Left ventricle myocardium inferior (tissue), 1 donor: Measurements from ENCODE around the gene MED13L. TPM values are rescaled to one million over a fixed set of nuclear protein-coding genes. Genes with fewer than 3 reads are reported as not detected.

Source experiments
- DNase-seq: peaks from one replicate; pipeline ENCODE4 v3.0.0-alpha.2; 2020
- H3K27ac ChIP-seq: fragments of 200-600 bp; replicated peaks from 2 replicates; pipeline ENCODE4 v1.8.0; 2021
- H3K27me3 ChIP-seq: fragments of 200-600 bp; 2 replicates; pipeline ENCODE4 v1.8.0; 2021; ENCODE audit warnings: low read depth
- H3K36me3 ChIP-seq: fragments of 200-600 bp; 2 replicates; pipeline ENCODE4 v1.8.0; 2021
- H3K4me1 ChIP-seq: fragments of 200-600 bp; 2 replicates; pipeline ENCODE4 v1.8.0; 2021
- H3K4me3 ChIP-seq: fragments of 200-600 bp; 2 replicates; pipeline ENCODE4 v1.8.0; 2021; ENCODE audit warnings: mild to moderate bottlenecking, moderate library complexity
- H3K9me3 ChIP-seq: fragments of 200-600 bp; replicated peaks from 2 replicates; pipeline ENCODE4 v1.8.0; 2021
- intact Hi-C: fragments of 100-400 bp; cut with micrococcal nuclease; formaldehyde crosslinking; loops from one replicate; pipeline ENCODE4 v1.11.0; 2022
- total RNA-seq: library from RNA; stranded (reverse); fragmentation: NEBNext Ultra II Directional; extraction: Animal tissue kit (Norgen Biotek cat#: 25700); gene quantifications from one replicate; pipeline ENCODE4 v1.2.1, GENCODE V29; 2021
- TF ChIP-seq, protein P1 (sequence below): fragments of 200-600 bp; IDR thresholded peaks from 2 replicates; pipeline ENCODE4 v1.8.0; 2021; ENCODE audit warnings: antibody characterized with exemption, mild to moderate bottlenecking, borderline replicate concordance
- donor health status: DM: no; HTN: yes; CAD: no; lungs with severe emphysema.

Gene MED13L
- total RNA-seq, 1 donor from 2014 or later, result 55.0 TPM

- H3K4me3 ChIP-seq, result no peak overlapping the region
- DNase-seq, result no peak
- H3K36me3 ChIP-seq, result no peaks in the 10 kb centered on the region
- peaks cover 6% of the 10 kb centered on the region for H3K27me3 ChIP-seq
- H3K27ac ChIP-seq, result no peak overlapping the region
- no peaks in the 10 kb centered on the region for H3K9me3 ChIP-seq
- intact Hi-C loops, result no loop called here
- H3K4me1 ChIP-seq, result peaks cover 27% of the 10 kb centered on the region
- TF ChIP-seq, protein P1, sequence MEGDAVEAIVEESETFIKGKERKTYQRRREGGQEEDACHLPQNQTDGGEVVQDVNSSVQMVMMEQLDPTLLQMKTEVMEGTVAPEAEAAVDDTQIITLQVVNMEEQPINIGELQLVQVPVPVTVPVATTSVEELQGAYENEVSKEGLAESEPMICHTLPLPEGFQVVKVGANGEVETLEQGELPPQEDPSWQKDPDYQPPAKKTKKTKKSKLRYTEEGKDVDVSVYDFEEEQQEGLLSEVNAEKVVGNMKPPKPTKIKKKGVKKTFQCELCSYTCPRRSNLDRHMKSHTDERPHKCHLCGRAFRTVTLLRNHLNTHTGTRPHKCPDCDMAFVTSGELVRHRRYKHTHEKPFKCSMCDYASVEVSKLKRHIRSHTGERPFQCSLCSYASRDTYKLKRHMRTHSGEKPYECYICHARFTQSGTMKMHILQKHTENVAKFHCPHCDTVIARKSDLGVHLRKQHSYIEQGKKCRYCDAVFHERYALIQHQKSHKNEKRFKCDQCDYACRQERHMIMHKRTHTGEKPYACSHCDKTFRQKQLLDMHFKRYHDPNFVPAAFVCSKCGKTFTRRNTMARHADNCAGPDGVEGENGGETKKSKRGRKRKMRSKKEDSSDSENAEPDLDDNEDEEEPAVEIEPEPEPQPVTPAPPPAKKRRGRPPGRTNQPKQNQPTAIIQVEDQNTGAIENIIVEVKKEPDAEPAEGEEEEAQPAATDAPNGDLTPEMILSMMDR, result no peak
These were observed 39.6 kb upstream of the MED13L start for GRCh38 chr12:116317139-116317538.

GRCh38 chr12:116314477-116314876 is 37.0 kb upstream of the MED13L start:
- intact Hi-C loops, result no loop called here
- Histone ChIP-seq H3K4me3 (no peak overlapping the region), H3K27ac (no peak overlapping the region), H3K36me3 (no peaks in the 10 kb centered on the region), H3K4me1 (peaks cover 14% of the 10 kb centered on the region), H3K9me3 (peaks cover 10% of the 10 kb centered on the region), H3K27me3 (peaks cover 6% of the 10 kb centered on the region)
- DNase-seq, result no peak
- TF ChIP-seq, protein P1, result no peak

DNA sequence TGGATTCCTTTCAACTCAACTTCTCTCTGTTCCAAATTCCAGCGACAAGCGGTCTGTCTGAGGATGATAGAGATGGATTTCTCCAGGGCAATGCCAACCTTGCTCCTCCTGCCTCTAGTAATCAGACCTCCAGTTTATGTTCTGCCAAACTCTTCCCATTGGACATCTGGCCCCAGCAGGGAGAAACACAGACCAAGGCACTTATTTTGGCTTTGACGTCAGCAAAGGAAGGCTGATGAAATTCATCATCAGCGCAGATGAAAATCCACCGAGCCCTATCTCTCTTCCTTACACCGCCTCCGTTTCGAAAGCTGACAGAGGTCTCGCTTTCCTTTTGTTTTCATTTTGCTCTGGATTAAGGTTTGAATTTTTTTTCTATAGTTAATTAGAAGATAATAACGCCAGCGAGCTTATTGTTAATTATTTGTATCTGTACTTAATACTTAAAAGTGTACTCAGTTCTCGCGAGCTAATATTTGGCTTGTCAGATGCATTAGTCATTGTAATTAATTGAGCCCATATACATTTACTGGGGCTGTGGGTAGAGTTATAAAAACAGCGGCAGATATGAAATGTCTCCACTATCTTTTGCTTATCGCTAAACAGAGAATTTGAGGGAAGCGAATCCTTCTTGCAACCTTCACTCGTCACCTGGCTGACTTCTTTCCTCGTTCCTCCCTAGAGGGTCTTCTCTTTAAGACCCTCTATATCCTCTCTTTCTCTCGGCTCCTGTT is 35.9 kb upstream of the MED13L start:
- Histone ChIP-seq H3K27me3 (peaks cover 6% of the 10 kb centered on the region), H3K9me3 (peaks cover 17% of the 10 kb centered on the region), H3K4me1 (peaks cover 3% of the 10 kb centered on the region), H3K36me3 (no peaks in the 10 kb centered on the region), H3K27ac (no peak overlapping the region), H3K4me3 (no peak overlapping the region)
- intact Hi-C loops, result no loop called here
- DNase-seq, result no peak
- TF ChIP-seq, protein P1, result no peak

DNA sequence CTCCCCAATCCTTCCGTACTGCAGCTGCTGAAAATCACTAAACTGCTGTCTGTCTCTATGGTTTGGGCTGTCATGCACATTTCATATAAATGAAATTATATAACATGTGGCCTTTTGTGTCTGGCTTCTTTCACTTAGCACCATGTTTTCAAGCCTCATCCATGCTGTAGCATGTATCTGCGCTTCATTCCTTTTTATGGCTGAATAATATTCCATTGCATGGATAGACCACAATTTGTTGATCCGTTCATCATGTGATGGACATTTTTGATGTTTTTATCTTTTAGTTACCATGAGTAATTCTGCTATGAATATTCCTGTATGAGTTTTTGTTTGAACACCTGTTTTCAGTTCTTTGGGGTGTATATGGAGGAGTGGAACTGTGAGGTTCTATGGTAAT is 32.6 kb upstream of the MED13L start:
- H3K9me3 ChIP-seq, result peaks cover 17% of the 10 kb centered on the region
- no peak for DNase-seq
- intact Hi-C loops, result no loop called here
- TF ChIP-seq, protein P1, result no peak
- no peaks in the 10 kb centered on the region for H3K27me3 ChIP-seq
- no peak overlapping the region for H3K4me3 ChIP-seq
- H3K27ac ChIP-seq, result no peak overlapping the region
- no peaks in the 10 kb centered on the region for H3K4me1 ChIP-seq
- H3K36me3 ChIP-seq, result no peaks in the 10 kb centered on the region

GRCh38 chr12:116309343-116309742 is 31.9 kb upstream of the MED13L start:
- Histone ChIP-seq H3K9me3 (peaks cover 17% of the 10 kb centered on the region), H3K27me3 (no peaks in the 10 kb centered on the region), H3K4me1 (no peaks in the 10 kb centered on the region), H3K4me3 (no peak overlapping the region), H3K36me3 (no peaks in the 10 kb centered on the region), H3K27ac (no peak overlapping the region)
- TF ChIP-seq, protein P1, result no peak
- intact Hi-C loops, result no loop called here
- no peak for DNase-seq
